ENCODE results near the gene SRGAP3.

Gene SRGAP3

DNA sequence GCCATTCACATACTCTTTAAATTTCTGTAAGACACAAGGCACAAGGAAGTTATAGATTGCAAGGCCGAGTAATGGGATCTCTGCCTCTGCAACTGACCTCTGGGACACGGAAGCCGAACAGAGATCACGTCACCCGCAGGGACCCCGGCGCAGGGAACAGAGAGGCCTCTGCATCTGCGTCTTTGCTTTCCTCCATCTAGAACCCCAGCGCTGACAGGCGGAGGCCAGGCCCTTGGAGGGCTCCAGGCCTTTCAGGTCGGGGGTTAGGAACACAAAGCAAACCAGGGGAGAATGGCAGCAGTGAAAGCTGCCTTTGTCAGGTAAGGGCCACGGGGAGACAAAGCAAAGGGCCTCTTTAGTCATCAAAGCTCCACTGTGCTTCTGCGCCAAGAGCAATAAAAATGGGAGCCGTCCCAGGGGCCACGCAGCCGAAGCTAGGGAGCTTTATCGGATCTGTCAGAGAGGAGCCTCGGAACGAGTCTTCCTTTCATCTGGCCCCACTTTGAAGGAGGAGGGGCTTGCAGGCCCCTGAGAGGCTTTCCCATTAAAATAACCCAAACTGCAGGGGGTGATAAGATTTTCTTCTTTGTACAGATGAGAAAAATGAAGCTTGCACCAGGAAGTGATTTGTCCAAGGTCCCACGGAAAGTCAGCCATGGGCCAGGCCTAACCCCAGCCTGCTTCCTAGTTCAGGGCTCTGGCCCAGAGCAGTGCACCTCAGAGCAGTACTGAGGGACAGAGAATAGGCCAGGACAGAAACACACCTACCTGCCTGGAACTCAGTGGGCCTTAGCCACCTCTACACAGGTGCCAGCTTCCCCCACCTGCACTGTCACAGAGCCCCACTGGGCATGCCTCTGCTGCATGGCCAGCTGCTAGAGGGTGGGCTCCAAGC is 201.7 kb downstream of the SRGAP3 start:
- no peak for DNase-seq (ENCODE audit: low read depth)

DNA sequence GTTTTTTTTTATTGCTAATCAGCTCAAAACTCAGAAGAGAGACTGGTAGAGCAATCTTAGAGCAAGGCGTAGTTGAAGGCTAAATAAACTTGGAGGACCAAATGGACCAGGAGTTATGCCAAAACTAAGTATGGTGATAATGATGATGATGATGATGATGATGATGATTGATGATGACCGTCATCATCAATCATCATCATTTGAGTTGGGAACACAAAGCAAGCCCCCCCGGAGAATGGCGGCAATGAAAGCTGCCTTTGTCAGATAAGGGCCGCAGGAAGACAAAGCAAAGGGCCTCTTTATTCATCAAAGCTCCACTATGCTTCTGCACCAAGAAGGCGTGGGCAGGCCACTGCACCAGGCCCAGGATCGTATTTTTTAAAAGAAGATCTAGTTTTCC is 204.1 kb downstream of the SRGAP3 start:
- no peak for DNase-seq (ENCODE audit: low read depth)

DNA sequence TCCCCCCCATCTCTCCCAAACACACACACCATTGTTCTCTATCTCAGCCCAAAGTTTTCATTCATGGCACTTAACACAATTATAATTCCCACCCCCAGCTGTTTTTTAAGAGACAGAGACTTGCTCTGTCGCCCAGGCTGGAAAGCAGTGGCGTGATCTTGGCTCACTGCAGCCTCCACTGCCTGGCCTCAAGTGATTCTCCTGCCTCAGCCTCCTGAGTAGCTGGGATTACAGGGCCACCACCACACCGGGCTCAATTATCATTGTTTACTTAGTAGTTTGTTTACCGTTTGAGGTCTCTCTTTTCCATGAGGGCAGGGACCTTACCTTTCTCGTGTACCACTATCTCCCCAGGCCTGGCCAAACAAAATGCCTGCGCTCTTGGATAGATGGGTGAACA is 206.4 kb downstream of the SRGAP3 start:
- no peak for DNase-seq (ENCODE audit: low read depth)

DNA sequence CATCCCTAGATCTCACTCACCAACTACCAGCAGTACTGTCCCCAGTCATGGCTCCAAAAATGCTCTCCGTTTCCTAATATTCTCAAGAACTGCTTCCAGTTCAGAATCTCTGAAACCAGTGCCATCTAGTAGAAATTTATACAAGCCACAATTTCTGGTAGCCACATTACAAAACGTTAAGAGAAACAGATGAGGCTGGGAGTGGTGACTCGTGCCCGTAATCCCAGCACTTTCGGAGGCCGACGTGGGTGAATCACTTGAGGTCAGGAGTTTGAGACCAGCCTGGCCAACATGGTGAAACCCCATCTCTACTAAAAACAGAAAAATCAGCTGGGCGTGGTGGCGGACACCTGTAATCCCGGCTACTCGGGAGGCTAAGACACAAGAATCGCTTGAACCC is 207.8 kb downstream of the SRGAP3 start:
- no peak for DNase-seq (ENCODE audit: low read depth)

DNA sequence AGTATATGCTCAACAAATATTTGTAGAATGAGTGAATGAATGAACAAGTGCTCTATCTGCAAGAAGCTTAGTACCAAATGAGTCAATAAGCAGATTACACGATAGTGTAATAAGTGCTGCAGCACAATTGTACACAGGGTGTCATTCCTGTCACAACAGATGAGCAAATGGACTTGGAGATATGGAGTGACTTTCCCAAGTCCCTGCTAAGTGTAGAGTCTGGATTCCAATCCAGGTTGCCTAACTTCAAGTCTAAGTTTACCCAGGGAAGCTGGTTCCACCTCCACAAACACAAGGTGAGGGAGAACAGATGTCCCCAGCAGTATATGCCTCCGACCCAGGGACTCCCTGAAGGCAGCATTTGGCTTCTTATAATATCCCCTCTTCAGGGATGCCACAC is 208.4 kb downstream of the SRGAP3 start:
- no peak for DNase-seq (ENCODE audit: low read depth)

DNA sequence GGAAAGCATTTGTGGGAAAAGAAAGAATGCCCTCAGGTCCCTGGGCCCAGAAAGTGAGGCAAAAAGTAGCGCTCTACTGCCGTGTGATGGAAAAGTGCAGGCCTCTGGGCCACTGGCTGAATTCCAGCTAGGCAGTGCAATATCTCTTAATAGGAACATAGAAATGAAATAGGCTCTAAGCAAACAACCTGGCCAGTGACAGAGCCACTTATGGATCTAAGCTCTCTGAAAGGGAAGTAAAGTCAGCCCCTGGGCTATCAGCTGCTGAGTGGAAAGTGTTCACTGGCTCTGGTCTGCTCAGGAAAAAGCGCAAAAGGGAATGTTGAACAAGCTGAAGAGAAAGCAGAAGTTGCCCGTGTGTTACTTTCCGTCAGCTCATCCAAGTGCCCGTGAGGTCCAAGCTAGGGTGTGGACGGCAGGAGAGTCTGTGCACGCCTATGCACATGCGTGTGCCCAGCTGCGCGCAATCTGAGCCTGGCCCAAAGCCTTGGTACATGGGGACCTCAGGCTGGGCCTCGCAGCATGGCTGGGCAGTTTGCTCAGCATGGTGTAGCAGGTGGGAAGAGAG is 212.2 kb downstream of the SRGAP3 start:
- DNase-seq (ENCODE audit: low read depth) = no peak

DNA sequence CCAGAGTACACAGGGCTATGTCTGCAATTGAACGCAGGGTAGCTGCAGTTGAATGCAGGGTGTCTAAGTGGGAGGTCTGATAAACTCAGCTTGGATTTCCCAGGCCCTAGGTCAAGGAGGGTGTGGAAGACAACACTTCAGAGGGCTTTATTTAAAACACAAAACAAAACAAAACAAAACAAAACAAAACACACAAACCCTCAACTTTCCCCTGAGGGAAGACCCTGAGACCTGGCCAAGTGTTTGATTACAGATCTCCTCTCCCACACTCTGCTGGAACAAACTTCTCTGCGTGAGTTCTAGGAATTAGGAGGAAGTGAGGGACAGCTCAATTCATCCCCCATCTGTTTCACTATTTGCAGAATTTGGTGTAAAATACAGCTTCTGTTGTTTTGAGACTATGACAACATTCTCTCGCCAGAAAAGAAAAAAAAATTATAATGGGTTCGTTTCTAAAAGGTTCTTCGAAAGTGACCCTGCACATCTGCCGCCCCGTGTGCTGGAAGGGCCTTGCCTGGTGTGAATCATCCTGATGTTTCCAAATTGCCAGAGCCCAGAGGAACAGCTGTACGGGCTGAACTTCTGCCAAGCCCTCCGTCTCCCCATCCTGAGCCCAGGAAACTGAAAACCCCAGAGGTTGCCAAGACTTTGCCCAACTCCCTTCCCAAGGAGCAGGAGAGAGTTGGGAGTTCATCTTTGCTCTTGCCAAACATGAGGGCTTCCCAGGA is 212.9 kb downstream of the SRGAP3 start:
- DNase-seq (ENCODE audit: low read depth) = no peak

DNA sequence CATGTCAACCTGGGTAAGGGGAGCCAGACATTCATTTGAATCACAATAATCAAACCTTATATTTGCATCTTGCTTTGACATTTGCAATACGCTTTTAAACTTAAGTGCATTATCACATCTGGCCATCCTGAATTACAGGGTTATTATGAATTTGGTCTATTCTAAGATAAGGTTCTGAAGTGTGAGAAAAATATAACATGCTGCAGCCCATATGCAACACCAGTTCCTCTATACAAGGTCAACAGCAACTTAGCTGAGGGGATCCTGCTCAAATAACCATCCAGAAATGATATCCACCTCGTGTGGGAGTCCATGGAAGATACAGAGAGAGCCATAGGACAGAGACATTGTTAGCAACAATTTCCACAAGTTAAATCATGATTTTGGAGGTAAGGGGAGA is 213.5 kb downstream of the SRGAP3 start:
- no peak for DNase-seq (ENCODE audit: low read depth)

DNA sequence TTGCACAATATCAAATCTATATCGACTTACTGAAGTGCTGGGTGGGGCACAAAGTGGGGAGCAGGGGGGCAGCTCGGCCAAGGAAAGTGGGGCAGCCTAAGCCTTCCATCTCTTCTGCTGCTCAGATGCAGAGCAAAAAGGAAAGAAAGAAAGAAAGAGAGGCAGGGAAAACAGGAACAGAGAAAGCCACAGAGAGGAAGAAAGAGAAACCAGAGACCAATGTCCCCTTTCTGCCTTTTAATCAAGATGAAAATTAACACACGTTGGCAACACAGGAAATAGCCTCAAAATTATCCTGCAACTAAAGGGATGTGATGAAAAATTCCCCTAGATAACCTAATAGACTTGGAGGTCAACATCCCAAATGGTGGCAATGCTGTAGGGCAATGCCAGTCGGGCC is 214.0 kb downstream of the SRGAP3 start:
- no peak for DNase-seq (ENCODE audit: low read depth)

DNA sequence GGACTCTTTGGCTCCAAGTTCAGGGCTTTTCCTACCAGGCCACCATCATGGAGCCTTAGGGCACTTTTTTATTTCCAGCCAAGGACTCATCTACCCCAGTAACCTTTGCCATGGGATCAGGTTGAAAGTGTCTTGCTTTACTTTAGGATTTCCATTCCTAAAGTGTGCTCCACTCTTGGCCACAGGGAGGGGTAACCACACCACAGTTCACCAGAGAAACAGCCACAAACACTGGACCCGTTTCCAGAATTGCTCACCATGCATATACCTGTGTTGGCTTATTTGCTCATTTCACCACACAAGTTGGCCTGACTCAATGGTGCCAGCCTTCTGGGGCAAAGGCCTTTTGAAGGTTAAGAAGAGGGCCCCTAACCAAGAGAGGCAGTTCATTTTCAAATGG is 215.6 kb downstream of the SRGAP3 start:
- no peak for DNase-seq (ENCODE audit: low read depth)

DNA sequence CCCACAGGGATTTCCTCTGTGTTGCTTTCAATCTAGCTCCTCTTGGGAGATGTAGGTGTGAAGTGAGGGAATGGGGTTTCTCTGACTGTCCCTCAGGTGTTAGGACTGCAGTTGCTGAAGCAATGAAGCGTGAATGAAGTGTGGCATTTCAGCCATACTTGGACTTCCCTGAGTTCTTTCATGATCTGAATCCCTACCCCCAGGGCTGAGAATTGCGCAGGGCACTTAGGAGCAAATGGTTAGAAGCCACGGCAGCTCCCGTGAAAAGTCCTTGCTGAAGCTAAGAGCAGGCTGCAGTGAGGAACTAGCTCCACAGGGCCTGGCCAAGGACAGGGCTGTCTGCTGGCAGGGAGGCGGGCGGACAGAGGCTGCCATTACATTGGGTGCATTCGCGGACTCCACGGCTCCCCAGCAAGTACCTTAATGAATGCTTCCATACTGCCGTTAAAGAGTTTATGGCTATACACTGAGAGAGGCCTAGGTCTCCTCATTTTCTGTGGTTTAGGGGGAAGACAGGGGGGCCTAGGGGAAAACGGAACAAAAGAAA is 217.1 kb downstream of the SRGAP3 start:
- no peak for DNase-seq (ENCODE audit: low read depth)

DNA sequence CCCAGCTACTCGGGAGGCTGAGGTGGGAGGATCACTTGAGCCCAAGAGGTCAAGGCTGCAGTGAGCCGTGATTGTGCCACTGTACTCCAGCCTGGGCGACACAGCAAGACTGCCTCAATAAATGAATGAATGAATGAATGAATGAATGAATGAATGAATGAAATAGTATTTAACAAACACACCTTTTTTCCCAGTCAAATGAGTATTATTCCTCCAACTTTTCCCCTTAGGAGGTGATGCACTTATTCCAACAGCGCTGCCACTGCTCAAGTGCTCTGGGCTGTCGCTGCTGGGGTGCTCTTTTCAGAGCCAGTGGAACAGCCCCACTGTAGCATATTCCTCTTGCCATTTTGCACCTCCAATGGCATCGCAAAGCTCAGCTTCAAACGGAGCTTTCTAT is 219.4 kb downstream of the SRGAP3 start:
- no peak for DNase-seq (ENCODE audit: low read depth)

DNA sequence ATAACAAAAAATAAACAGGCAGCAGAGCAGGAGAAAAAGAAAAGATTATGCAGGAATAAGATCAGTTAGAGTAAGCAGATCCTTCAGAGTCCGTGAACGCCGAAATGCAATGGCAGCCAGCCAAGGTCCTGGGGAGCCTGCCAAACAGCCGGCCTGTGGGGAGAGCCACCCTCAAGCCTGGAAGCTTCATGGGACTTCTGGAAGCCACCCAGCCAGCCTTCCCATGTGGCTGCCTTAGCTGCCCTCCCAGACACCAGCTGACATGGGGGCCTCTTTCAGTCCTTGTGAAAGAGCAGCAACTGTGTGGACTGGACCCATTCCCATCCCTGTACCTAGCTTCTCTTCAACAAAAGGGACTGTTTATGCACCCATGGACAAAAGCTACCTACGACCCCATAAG is 221.3 kb downstream of the SRGAP3 start:
- DNase-seq (ENCODE audit: low read depth) = no peak

DNA sequence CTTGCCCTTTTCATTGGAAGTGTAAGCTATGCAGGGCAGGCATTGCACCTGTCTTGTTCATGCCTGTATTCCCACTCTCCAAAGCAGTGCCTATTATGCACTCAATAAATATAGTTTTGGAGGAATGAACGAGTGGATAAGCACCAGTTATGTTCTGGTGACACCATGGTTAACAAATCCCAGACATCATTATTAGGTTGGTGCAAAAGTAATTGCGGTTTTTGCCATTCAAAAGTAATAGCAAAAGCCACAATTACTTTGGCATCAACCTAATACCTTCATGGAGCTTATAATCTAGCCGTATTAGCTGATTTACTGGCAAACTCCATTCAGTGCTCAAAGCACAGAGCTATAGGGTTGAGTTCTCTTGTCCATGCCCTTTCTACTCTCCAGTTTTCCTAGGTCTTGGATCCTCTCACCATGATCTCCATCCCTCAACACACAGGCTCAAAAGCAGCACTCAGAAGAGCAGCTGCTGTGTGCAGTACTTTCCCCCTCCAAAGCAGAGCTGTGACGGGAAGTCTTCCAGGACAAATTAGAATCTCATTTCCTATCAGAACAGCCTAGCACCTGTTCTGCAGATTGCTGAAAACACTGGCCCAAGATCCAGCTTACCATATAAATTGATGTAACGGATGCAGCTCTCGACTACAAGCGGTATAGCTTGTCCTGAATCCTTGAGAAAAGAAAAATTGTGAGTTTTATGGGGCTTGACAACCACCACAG is 223.0 kb downstream of the SRGAP3 start:
- DNase-seq (ENCODE audit: low read depth) = no peak

DNA sequence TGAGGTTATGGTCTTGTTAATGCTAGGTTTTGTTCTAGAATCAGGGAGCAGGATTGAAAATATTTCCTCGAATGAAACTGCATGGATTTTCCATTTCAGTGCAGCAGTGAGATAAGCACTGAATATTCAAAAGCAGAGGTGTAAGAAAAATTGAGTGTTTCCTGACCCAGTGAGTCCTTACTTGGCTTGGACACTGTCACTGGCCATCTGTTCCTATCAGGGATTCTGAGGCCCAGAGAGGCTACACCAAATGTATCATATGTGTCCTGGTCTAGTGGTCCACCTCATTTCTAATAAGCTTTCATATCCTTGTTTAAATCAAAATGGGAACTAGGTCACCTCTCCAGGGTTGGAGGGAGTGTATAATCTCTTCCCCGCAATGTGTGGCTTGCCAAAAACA is 225.1 kb downstream of the SRGAP3 start:
- DNase-seq (ENCODE audit: low read depth) = no peak

DNA sequence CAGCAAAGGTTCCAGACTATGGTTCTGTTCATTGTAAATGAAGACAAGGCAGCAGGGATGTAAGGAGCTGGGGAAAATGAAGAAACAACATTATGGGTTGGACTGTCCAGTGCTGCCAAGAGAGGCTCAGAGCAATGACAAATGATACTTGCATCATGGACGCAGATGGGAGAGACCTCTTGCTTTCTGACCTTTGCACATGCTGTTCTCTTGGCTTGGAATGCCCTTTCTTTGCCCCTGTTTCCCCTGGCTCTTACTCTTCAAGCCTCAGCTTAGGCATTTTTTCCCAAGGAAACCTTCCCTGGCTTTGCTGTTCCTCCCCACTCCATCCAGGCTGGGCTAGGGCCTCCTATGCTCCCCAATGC is 226.2 kb downstream of the SRGAP3 start:
- no peak for DNase-seq (ENCODE audit: low read depth)

DNA sequence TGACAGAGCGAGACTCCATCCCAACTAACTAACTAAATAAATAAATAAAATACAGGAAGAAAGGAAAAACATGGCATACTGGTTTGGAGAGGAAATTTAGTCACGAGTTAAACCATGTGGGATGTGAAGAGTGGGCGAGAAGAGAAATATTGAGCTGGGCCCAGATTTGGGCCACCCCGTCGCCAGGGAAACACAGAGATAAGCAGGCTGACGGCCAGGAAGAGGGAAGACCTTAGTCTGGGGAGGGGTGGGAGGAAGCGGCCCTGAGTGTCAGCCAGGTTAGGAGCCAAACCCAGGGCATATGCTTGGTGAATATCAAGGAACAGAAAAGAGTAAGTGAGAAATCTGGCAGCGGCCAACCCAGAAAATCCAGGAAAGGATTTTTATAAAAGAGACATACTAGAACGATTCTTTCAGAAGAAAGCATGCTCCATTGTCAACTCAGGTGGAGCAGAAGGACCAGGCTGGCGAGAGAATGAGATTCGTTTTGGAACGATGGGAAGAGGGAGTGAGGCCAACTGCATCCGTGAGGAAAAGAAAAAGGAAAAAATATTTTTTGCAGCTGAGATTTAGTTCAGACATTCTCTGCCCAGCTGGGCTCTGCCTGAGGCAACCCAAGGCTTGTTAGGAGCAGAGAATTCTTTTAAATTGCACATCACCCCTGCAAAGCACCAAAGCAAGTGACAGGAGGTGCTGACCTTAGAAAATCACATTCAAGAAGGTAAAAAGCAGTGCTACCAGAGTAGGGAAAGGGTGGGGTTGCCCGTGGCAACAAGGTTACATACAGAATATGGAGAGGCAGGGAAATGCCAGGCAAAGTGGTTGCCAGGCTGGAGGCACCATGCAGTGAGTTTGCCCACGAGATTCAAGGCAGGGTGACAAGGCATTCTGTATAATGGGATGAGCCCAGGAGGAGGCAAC is 226.9 kb downstream of the SRGAP3 start:
- DNase-seq (ENCODE audit: low read depth) = no peak

DNA sequence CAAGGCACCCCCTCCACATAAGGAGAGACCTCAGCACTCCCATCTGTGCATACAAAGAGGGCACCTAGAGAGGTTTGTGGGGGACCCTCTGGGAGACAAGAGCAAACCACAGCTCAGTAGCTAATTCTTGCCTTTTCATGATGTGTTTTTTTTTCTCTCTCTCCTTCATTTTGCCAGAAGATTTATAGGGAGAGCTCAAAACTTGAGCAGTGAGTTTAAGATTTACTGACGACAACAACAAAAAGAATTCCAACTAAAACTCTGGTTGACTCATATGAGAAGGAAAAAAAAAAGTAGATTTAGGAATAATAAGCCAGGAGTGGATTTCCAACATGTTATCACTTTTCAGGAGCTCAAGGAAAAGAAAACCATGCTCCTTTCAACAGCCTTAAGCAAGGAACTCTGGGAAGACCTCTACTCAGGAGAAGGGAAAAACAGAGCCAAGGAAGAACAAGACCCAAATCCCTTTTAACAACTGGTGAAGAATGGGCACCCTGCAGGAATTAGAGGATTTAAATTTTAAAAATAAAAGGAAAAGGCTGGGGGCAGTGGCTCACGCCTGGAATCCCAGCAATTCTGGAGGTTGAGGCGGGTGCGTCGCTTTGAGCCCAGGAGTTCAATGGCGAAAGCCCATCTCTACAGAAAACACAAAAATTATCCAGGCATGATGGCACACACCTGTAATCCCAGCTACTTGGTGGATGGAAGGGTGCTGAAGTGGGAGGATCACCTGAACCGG is 228.0 kb downstream of the SRGAP3 start:
- DNase-seq (ENCODE audit: low read depth) = no peak

DNA sequence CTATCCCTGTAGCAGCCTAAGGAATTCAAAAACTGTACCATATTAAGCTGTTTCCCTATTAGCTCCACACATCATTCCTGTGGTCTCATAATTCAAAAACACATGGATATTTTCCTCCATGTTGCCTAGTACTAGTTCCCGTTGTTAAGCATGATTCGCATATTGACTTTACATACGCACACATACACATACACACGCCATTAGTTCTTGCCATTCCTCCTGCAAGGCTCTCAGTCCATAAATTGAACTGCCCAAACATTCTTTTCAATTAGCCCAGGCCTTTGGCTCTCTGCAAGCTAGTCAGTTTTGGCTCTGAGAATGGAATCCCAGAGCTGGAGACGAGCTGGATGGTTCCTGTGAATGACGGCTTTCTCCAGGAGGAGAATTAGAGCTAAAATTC is 229.0 kb downstream of the SRGAP3 start:
- no peak for DNase-seq (ENCODE audit: low read depth)

DNA sequence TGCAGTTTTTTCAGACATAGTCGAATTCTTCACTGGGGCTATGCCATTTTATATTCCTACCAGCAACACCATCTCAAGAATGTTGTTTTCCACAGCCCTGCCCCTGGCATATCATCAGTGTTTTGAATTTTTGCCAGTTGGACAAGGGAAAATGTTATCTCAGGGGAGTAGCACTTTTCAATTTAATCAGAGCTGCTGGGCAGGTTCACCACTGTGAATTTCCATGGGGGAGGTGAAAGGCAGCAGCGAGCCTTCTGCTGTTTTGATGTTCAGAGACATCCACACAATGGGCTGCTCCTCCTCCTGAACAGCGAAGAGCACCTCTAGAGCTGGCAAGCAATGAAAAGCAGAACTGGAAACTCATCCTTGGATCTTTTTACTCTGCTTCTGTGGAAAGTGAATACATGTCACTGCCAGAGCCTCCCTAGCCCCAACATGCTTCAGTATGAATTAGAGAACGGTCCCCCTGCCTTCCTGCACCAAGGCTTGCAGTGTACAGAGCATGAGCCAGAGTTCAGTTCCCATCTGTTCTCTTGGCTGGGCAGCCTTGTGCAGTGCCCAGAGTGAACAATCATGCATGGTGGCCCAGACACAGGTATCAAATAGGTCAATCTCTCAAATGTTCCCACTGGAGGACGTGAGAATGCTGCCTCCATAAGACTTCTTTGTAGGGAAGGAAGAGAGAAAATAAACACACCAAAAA is 230.0 kb downstream of the SRGAP3 start:
- no peak for DNase-seq (ENCODE audit: low read depth)
